HG03108 (cell line): Measurements from ENCODE around the gene KRTCAP2.
"Not testable (repeated sequence)": the region's sequence is repeated elsewhere in the genome, so short reads cannot be mapped to it uniquely, and the experiment has no call there.

Source experiments
- ATAC-seq: cut with Tn5 transposase; IDR thresholded peaks from one replicate; pipeline ENCODE4 v1.9.1; 2021; ENCODE audit warnings: moderate library complexity; ENCODE audit not compliant: unreplicated experiment

The KRTCAP2 gene

DNA sequence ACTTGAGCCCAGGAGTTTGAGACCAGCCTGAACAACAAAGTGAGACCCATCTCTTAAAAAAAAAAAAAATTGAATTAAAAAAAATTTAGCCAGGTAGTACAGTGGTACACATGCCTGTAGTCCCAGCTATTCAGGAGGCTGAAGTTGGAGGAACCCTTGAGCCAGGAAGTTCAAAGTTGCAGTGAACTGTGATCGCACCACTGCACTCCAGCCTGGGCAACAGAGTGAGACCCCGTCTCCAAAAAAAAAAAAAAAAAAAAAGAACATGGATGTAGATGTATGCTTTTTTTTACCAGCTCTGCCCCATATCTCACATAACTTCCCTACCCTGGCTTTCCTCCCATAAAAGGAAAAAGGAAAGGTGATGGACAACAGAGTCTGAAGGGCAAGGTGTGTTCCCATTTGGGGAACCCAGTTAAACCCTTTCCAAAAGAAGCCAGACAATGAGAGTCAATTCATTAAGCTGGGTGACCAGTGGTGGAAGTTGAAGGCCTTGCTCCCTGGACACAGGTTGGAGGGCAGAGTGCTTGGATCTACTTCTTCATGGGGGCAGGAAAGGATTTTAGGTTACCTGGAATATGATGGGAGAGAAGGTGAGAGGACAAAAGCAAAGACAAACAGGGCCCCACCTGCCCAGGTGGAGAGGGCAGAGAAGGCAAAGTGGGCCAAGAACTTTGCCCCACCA lies 2.9 kb downstream of the KRTCAP2 start:
- ATAC-seq, result no peak

DNA sequence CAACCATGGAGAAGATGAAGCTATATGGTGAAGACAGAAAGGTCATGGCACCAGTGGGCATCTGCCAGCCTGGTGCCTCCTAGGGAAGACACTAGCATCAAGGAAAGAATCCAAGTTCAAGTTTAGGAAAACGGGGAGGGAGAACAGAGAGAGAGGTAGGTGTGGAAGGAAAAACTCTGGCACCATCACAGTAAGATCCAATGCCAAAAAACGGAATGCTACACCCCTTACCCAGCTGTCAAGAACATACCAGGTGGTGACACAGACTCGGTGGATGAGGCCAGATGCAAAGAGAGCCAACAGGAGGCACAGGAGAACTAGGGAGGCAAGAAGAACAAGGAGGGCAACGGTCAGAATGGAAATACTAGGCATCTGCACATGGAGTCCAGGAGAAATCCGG lies 3.6 kb downstream of the KRTCAP2 start:
- ATAC-seq, result no peak

- ATAC-seq, result no peak
Measured at GRCh38 chr1:155168456-155169210, 4.5 kb downstream of the KRTCAP2 start.

- ATAC-seq, result not testable (repeated sequence)
Measured at GRCh38 chr1:155168105-155168445, 5.0 kb downstream of the KRTCAP2 start.

GRCh38 chr1:155167166-155168104 lies 5.7 kb downstream of the KRTCAP2 start:
- no peak for ATAC-seq

DNA sequence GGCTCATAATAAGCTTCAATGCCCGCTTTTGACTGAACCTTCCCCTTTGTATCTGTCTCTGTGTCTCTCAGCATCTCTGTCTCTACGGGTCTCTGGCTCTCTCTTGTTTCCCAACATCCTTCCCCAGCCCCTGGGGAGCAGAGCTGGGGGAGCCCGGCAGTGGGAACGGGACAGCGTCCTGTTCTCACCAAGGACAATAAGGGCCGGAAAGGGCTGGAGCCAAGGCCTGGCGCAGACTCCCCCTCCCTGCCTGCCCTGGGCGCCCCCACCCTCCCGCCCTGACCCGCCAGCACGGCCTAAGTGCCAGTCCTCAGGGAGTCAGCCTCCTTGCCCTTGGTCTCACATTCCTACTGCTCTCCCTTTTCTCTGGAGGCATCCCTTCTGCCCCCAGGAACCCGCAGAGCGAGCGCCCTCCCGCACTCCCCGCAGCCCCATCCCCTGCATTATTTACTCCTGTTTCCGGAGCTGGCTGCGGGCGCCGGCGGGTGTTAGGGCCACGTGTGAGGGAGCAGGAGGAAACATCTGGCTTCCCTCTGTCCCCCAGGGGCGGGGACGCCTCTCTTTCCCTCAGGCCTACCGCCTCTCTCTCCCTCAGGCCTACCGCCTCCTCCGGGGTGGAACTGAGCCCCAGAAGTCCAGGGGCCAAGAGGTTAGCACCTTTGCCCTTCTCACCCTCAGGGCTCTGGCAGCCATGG lies 6.5 kb downstream of the KRTCAP2 start:
- no peak for ATAC-seq

DNA sequence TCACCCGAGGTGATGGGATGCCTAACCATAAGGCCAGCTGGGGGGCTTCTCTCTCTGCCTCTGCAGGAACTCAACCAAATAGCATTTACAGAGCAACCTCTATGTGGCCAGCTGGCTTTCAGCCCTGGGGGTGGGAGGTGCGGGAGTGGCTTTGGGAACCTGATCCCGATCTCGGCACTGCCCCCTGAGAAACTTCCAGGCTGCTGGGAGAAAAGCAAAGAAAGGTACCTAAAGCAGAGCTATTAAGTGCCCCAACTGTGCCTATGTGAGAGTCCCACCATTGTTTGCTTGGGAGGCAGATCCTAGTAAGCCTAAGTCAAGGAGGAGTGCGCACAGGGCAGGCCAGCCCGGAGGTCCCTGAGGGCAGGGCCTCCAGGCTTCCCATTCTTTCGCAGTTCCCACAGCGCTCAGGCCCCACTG lies 7.0 kb downstream of the KRTCAP2 start:
- ATAC-seq, result no peak

- not testable (repeated sequence) for ATAC-seq
Measured at GRCh38 chr1:155164625-155165024, 8.5 kb downstream of the KRTCAP2 start.

DNA sequence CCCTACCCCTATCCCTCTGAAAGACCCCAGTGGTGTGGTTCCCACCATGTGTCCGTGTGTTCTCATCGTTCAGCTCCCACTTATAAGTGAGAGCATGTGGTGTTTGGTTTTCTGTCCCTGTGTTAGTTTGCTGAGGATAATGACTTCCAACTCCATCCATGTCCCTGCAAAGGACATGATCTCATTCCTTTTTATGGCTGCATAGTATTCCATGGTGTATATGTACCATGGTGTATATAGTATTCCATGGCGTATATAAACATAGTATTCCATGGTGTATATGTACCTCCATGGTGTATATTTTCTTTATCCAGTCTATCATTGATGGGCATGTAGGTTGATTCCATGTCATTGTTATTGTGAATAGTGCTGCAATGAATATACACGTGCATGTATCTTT lies 9.3 kb downstream of the KRTCAP2 start:
- not testable (repeated sequence) for ATAC-seq

DNA sequence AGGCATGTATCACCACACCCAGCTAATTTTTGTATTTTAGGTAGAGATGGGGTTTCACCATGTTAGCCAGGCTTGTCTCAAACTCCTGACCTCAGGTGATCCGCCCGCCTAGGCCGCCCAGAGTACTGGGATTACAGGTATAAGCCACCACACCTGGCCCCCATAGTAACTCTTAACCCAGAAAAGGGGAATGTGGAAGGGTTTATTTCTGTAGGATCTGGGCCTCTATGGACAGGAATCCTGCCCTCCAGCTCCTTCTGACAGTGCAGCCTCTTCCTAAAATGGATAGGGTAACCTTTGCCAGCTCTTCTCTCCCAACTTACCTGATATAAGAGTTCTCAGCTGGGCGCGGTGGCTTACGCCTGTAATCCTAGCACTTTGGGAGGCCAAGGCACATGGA lies 10.5 kb downstream of the KRTCAP2 start:
- not testable (repeated sequence) for ATAC-seq

DNA sequence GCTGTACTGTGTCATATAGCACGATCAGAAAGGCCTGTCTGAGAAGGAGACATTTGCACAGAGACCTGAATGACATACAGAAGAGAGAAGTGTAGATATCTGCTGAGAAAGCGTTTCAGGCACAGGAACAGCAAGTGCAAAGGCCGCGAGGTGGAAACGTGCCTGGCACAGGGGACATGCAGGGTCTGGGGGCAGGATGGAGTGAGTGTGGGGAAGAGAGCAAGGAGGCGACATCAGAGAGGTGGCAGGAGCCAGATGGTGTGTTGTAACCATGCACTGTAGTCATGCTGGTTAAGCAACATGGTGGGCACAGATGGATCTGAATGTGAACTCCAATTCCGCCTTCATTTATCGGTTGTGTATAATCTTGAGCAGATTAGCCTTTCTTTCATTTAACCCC lies 13.0 kb downstream of the KRTCAP2 start:
- no peak for ATAC-seq

- no peak for ATAC-seq
Measured at GRCh38 chr1:155158991-155159390, 14.1 kb downstream of the KRTCAP2 start.

- ATAC-seq, result not testable (repeated sequence)
Measured at GRCh38 chr1:155155996-155156643, 17.0 kb downstream of the KRTCAP2 start.

DNA sequence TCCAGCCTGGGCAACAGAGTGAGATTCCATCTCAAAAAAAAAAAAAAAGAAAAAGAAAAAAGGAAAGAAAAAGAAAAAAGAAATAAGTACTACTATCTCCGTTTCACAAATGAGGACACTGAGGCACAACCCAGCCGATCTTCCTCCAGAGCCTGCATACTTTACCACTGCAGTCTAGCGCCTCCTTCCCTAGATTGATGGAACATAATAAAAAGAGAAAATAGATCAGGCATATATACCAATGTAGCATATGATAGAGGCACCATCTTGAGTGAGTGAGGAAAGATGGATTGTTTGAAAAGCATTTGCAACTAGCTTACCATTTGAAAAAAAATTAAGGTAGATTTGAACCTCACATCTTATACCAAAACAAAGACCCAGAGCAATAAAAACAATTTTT lies 27.6 kb downstream of the KRTCAP2 start:
- no peak for ATAC-seq

DNA sequence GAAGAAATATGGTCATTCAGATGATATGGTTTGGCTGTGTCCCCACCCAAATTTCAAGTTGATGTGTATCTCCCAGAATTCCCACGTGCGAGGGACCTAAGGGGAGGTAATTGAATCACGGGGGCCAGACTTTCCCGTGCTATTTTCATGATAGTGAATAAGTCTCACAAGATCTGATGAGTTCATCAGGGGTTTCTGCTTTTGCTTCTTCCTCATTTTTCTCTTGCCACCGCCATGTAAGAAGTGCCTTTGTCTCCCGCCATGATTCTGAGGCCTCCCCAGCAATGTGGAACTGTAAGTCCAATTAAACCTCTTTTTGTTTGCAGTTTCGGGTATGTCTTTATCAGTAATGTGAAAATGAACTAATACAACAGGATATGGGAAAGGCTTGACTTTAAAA lies 31.4 kb downstream of the KRTCAP2 start:
- ATAC-seq, result no peak

DNA sequence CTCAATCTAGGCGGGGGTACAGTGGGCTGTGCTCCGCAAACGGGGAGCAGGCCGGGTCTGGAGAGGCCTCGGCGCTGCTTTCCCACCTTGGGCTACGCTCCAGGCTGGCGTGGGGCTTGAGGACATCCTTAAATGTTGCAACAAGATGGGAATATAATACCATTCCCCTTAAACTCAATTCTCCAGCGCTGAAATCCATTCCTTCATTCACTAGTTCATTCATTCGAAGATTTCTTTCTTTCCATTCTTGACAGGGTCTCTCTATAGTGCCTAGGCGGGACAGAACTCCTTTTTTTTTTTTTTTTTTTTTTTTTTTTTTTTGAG lies 32.5 kb downstream of the KRTCAP2 start:
- ATAC-seq, result no peak

DNA sequence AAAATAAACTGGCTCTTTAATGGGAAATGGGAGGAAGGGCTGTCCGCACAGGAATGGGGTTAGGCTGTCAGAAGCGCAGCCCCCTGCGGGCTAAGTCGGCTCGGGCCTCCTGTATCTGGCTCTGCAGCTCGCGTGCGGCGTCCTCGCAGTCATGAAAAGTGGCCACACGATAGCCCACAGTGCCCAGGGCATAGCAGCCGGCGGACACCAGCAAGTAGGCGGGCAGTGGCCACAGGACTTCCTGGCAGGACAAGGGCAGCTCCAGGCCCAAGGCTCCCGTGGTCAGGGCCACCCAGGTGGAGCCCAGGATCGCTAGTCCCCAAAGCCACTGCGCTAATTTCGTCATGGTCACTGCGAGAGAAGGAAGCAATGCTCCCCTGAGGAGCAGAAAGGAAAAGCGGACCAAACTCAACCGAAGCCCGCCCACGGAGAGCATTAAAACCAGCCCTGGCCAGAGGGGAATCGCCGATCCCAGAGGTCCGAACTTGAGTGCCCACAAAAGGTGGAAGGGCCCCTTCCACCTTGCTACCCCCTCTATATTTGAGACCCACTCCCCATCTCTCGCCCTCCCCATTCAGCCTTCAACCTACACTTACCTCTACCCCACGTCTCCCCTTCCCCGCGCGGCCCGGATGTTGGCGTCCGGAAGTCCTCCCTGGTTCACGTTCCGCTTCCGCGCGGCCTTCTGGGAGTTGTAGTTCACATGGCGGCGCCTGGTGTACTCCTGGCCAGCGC lies 33.0 kb downstream of the KRTCAP2 start, which contains the start of gene DPM3:
TSS of gene DPM3 (minus strand) at position 637 of the 735 bp plus-strand sequence. CDS start at position 346, 291 bp downstream.
- peak; percentile 57 for ATAC-seq

DNA sequence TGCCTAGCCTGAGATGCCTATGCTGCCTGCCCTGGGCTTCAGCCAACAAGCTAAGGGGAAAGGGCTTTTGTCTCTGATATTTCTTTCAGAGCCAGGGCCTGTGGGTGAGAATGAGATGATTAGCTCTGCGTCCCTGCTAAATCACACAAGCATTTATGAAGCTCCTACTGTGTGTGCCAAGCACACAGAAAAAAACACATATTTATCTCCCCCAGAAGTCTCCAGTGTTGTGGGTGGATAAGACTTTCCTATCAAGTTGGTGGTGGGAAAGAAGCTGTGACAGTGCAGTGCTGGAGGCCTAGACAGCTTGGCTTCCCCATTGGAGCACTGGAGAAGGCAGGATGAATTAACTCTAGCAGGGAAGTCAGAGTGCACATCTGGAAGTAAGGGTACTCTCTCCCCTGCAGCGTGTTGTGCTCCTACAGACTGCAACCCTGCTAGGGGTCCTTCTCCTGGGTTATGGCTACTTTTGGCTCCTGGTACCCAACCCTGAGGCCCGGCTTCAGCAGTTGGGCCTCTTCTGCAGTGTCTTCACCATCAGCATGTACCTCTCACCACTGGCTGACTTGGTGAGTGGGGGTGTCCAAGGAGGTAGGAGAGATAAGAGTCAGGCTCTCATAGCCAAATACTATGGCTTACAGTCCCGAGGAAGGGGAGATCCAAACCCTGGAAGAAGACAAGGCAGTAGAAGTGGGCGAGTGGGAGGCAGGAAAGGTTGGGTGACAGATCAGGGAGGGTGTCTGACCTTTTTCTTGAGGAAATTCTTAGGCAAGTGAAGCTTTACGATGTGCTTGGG lies 35.8 kb downstream of the KRTCAP2 start:
- no peak for ATAC-seq

DNA sequence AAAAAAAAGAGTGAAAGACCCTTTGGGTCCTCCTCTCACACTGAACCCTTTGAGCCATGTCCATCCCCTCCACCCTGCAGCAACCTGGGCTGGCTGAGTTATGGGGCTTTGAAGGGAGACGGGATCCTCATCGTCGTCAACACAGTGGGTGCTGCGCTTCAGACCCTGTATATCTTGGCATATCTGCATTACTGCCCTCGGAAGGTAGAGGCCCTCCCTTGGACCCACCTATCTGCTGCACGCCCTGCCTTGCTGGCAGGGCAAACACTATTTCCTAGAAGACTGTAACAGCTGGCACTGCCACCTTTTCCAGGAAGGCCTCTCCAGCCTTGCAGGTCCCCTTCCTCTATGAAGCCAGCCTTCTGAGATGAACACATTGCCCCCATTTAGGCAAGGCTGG lies 36.4 kb downstream of the KRTCAP2 start:
- ATAC-seq, result no peak
